HG02884 (cell line): Measurements from ENCODE around the gene WDR62.

Experiments
- ATAC-seq: cut with Tn5 transposase; IDR thresholded peaks from one replicate; pipeline ENCODE4 v1.9.1; 2021; ENCODE audit warnings: mild to moderate bottlenecking, moderate library complexity; ENCODE audit not compliant: unreplicated experiment

The WDR62 gene

DNA sequence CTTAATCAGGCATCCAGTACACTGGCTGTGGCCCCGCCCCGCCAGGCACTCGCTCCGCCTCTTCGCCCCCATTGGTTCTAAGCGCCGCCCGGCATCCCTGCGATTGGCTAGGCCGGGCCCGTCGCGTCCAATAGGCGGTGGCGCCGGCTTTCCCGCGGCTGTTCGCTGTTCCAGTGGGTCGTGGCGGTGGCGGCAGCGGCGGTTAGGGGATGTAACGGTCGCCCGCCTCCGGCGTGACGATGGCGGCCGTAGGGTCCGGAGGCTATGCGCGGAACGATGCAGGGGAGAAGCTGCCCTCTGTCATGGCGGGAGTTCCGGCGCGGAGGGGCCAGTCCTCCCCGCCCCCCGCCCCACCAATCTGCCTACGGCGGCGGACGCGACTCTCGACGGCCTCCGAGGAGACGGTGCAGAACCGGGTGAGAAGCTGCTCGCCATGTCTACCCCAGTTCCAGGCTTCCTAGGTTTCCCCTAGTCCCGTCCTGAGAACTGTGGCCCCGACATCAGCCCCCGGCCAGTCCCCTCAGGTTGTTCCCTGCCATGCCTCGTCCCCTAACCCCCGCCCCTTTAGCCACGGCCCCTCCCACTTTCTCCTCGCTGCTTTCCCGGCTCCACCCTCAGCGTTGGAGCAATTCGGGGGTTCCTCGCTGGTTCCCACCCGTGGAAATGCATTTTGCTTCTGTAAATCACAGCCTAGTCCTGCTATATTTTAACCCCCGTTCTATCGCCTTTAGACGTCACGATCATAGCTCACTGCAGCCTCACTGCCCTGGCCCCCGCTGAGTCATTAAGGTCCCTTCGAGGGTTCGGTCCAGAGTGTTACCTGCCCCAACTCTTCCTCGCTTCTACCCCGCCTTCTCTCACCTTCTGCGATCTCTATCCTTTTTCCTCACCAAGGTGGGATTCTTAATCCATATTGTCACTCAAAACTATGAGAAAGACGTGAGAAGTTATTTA is at the start of gene WDR62:
WDR62 (plus strand) TSS at position 165 of the 954 bp plus-strand sequence; CDS start at position 240, 75 bp downstream.
- peak; percentile 71 for ATAC-seq

DNA sequence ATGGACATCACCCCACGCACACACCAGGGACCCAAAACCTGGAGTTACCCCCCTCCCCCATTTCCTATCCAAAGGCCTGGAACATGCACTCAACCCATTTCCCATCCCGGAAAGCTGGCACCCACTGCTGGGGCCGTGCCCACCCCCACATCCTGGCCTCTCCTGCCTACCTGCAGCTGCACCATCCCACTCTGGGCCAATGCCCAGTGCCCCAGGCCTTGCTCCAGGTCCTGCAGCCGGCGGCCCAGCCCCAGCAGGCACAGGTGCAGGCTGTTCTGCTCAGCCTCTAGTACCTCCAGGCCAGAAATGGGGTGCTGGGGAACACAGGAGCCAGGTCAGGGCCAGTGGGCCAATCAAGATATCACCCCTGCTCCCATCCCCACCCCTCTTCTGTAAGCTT is 47.7 kb upstream of the WDR62 start:
- no peak for ATAC-seq

DNA sequence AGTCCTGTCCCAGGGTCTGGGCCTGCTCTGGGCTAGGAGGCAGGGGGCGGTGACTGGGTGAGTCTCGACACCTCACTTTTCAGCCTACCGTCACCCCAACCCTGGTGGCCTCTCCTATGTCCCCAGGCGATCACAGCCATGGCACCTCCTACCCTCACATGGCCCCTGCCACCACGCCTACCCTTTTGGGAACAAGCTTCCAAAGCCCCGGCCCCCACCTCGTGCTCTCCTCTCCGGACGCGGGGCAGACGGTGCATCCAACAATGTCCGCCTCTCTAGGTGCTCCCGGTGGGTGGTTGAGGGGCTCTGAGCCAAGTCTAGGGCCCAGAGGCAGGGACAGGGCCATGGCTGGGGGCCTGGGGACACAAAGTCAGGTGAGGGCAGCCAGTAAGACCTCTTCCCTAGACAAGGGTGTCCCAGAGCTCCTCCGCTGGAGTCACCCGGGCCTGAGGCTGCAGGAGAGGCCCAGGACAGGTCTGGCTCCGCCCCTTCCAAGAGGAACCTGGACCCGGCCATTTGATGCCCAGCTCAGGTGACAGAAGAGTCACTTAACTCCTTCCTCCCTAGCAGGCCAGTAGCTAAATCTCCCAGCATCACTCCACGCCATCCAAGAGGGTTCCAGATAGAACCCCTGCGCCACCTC is 46.2 kb upstream of the WDR62 start, which contains the start of gene SYNE4:
SYNE4 (minus strand) TSS at position 478 of the 643 bp plus-strand sequence; CDS start at position 346, 132 bp downstream.
- no peak for ATAC-seq

DNA sequence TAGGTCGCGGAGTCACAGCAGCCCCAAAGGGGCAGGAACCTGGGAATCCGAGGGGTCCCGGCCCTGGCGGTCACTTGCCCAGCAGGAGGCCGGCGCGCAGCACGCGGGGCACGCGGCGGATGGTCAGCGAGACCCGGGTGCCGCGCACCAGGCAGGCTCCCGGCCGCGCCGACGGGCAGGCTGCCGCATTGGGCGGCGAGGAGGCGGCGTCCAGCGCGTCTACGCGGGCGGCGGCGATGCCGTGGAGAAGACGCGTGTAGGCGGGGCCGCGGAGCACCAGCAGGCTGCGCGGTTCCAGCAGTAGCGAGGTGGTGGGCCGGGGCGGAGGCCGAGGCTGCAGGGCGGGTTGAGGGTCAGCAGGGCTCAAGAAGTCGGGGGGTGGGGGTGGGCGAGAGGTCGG is 45.5 kb upstream of the WDR62 start:
- ATAC-seq = no peak

DNA sequence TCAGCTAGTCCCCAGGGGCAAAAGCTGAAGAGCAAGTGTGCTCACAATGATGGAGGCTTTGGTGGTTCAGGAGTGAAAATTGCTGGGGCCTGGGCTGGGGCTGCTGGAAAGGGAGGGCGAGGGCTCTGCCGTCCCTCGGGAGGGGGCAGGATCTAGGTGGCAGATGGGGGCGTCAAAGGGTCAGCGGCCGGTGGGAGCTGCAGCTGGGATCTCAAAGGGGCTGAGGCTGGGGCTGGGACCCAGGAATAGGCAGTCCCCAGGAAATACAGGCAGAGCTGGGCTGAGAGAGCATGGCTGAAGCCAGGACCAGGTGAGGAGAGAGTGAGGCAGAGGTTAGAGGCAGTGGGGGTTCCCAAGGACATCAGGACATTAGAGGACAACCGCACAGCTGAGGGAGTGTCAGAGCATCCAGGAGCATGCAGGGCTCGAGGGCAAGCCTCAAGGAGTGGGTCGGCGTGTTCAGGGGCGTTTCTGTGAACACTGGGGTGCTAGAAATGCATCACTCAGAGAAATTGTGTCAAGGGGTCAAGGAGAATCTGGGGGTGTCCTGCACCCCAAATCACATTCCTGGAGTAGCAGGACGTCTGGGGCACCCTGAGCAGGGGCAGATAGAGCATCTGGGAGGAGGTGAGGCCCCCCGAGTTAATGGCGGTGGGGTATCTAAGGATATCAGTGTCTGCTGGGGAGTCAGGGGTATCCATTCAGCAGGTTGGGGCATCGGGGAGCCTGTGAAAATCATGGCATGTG is 44.9 kb upstream of the WDR62 start:
- ATAC-seq = no peak

DNA sequence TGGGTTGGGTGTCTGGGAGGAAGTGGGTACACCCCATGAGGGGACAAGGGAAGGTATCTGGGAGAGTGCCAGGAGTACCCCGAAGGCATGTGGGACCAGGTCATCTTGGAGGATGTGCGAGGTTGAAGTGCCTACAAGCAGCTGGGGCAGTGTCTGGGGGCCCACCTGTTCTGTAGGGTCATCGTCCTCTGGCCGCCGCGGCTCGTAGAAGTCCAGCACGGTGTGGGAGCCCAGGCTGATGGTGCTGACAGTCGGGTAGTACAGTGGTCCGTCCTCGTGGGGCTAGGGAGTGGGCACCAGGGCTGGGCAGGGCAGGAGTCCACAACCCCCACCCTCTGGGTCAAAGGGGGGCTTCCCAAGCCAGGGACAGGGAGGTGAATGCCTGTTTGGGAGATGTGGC is 44.3 kb upstream of the WDR62 start:
- ATAC-seq = no peak

DNA sequence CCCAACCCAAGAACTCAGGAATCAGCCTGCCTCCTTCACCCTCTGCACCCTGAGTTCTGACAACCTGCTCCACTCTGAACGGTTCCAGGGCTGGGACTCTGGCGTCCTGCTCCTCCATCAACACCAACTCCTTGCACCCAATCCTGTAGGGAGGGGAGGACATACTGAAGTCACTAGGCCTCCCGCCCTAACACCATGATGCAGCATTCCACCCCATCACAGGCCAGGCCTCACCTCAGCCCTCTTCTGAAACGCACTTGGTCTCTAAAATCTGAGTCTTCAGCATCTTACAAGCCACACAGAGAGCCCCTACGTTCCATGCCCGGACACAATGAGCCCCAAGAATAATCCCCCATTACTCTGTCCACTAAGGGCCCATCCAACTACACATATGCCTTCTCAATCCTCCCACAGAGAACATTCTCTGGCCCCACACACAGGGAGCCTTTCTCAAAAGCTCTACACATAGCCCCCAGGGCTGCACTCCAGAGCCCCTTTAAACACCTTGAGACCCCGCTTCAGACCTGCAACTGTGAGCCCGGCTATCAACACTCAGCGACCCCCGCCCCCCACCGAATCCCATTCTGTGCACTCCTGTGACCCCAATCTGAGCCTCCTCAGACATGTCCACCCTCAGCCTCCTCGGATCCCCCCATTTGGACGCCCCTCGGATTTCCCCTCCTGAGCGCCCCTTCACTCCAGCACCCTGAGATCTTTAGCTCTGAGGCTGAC is 41.3 kb upstream of the WDR62 start:
- ATAC-seq = no peak

DNA sequence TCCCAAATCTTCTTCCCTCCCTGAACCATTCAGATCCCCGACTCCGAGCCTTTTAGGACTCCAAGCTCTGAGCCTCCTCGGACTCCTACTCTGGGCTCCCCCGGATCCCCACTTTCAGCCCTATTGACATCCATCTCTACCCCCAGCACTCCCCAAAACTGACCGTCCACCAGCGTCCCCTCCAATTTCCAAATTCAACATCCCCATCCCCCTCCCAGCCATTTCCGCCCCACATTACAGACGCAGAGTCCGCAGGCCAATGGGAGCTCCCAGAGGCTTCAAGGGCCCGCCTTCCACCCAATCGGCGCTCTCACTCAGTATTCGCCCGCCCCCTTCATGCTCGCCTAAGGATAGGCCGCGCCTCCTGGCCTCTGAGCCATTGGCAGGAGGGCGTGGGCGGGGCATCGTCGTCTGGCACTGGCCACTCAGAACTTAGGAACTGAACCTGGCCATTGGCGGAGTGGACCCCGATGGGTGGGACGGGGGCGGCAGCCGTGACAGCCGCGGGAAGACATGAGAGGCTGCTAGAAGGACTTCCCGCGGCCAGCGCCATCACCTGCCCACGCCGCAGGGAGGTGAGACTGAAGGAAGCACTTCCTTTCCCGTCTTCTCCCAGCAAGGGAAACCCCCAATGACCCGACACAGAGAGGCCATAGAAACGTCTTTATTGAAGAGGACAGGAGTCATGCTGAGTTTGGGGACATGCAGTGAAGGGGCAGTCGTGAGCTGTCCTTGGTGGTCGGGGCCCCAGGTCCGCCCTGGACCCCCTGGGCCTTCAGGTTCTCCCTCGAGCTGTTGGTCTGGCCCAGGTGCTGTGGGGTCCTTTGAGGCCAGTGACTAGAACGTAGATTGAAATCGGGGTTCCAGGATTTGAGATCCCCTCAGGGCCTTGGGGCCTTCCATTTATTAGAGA is 40.4 kb upstream of the WDR62 start, which contains the start of gene ALKBH6:
ALKBH6 (minus strand) TSS at position 202 of the 913 bp plus-strand sequence. CDS start 816 bp downstream, outside the sequence.
- ATAC-seq = peak; percentile 94

DNA sequence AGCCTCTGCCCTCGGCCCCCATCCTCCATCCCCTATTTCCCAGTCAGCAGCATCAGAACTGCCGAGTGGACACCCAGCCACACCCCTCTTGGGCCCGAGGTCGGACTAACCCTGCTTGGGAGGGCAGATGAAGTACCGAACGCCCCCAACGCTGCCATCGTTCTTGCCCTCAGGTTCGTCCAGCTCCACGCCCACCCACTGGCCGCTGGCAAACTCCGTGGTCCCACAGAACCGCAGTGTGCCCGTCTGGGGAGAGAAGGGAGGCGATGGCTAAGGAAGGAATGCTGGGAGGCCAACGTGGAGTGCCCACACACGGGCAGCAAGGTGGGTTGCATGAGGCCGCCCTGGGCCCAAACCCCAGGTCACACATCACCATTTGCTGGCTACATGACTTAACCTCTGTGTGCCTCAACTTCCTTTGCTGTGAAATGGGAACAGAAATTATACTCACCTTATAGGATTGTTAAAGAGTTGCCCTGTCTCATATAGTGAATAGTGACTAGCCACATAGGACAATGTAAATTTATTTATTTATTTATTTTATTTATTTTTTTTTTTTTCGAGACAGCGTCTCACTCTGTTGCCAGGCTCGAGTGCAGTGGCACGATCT is 35.5 kb upstream of the WDR62 start:
- no peak for ATAC-seq

DNA sequence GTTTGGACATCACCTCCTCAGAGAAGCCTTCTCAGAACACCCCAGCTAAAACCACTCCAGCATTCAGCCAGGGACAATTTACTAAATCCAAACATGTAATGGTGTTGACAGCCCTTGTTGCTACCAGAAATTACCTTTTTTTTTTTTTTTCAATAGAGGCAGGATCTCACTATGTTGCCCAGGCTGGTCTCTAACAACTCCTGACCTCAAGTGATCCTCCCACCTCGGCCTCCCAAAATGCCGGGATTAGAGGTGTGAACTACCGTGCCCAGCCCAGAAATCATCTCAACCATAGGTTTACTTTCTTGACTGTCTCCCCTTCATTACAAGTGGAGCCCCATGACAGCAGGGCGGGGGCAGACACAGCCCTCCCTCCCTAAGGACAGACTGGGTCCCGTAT is 31.3 kb upstream of the WDR62 start:
- ATAC-seq = no peak

DNA sequence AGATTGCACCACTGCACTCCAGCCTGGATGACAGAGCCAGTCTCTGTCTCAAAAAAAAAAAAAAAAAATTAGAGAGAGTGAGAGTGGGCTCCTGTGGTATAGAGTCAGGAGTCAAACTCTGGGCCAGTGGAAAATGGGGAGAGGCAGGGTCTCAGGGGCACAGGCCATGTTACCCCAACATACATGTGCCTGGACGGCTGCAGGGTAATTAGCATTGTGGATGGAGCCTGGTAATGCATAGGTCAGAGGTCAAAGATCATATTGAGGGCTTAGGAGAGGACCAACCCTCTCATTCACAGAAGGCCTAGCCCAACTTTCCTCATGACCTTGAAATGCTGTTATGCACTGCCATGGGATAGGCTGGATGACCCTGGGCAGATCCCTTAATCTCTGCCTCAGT is 29.2 kb upstream of the WDR62 start:
- no peak for ATAC-seq

DNA sequence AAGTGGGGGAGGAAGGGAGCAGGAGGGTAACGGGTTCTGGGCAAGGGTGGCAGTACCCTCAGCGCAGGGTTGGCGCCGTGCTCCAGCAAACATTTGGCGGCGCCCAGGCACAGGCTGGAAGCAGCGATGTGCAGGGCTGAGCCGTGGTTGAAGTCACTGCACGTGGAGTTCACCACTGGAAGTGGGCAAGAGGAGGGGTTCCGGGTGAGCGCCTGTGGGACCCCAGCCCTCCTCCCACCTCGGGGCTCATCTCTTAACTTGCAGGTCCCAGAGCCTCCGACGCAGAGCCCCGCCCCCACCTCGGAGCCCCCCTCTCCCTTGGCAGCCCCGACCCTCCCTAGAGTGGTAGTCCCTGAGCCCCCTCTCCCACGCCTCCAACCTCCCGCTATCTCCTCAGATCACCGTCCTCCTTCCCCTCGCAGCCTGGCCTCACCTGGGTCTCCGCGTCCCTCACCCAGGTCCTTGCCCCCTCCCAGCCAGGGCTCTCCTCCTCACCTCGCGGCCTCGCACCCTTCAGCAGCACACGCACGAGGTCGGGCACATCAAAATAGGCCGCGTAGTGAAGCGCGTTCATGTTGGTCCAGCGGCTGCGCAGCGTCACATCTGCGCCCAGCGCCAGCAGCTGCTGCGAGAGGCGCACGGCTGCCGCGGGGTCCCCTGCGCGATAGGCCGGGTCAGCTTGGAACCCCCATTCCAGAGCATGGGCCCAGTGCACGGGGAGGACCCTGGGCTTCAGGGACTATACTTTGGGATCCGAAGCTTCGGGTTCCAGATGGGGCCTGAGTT is 28.4 kb upstream of the WDR62 start:
- ATAC-seq = no peak

DNA sequence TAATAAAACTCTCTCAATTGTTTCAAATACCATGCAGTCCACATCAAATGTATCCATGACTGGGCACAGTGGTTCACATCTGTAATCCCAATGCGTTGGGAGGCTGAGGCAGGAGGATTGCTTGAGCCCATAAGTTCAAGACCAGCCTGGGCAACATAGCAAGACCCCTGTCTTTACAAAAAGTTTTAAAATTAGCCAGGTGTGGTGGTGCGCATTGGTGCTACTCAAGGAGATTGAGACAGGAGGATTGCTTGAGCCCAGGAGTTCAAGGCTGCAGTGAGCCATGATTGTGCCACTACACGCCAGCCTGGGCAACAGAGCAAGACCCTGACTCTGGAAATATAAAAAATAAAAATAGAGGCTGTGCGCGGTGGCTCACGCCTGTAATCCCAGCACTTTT is 27.0 kb upstream of the WDR62 start:
- no peak for ATAC-seq

DNA sequence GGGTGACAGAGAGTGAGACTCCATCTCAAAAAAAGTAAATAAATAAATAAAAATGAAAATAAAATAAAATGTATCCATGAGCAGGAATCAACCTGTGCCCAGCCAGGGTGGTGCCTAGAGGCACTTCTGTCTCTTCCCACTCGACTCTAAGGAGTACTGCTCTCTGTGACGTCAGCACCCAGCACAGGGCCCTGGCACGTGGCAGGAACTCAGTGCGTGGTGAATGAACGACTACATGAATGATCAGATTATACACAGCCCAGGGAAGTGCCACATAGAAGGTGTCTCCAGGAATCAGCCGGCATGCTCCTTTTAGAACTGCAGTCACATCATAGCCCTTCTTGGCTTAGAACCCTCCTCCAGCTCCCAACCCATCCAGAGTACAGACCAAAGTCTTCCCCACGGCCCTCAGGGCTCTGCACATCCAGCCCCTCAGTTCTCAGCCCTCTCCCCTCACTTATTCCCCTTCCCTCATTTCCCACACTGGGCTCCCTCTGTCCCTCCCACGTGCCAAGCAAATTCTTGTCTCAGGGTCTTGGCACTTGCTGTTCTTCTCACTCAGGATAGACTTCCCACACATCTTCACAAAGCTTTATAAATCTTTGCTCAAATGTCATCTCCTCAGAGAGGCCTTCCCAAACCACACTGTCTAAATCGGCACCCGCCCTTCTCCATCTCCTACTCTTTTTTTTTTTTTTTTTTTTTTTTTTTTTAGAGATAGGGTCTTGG is 26.2 kb upstream of the WDR62 start:
- no peak for ATAC-seq

DNA sequence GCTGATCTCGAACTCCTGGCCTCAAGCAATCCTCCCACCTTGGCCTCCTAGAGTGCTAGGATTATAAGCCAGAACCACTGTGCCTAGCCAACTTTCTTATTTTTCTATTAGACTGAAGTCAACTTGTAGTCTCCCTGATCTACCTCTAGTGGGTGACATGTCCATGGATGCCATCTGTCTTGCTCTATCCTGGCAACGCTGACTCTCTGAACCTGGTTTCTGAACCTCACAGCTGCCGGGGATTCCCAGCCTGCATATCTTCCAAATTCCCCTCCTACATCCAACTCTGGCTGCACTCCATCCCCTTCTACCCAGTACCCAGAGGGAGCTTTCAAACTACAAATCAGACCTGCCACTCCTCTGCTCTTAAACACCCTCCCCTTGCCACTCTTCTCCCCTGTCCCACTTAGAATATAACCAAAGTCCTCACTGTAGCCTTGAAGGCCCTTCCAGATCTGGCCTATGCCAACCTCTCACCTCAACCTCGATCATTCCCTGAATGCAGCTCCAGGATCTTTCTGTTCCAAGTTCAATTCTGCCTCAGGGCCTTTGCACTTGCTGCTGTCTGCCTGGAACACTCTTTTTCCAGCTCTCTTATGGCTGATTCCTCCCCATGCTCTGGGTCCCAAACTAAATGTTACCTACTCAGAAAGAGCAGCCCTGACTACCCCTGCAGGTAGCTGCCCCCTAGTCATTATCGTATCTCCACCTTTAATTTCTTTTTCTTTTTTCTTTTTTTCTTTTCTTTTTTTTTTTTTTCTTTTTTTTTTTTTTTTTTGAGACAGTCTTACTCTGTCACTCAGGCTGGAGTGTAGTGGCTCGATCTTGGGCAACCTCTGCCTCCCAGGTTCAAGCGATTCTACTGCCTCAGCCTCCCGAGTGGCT is 24.2 kb upstream of the WDR62 start:
- no peak for ATAC-seq

DNA sequence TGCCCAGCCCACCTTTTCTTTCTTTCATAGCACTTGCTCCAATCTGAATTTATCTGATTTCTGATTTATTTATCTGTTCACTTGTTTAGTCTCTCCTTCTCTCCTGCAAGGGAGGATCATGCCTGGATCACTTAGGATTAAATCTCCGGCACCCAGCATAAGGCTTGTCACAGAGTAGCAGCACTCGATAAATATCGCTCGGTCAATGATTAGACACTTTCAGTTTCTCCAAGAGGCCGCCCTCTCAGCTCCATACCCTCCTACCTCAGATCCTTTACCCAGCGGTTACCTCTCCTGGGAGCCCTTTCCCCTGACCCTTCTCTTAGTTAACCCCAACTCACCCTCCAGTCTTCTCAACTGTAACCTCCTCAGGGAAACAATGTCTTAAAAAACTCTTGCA is 23.4 kb upstream of the WDR62 start:
- no peak for ATAC-seq
